GM13977 (cell line): ENCODE results near the gene NADSYN1.
"Not testable (repeated sequence)": the region's sequence is repeated elsewhere in the genome, so short reads cannot be mapped to it uniquely, and the experiment has no call there.

Experiments
- DNase-seq: peaks from one replicate; pipeline ENCODE4 v3.0.0; 2012; ENCODE audit warnings: low spot score
- in situ Hi-C: fragments of 300-500 bp; cut with MboI; formaldehyde crosslinking; loops from one replicate; pipeline ENCODE4 v1.12.0; 2022; ENCODE audit warnings: low sequenced_read_pairs, low pct_unique_long_range_greater_than_20kb, mixed read lengths, inconsistent platforms; ENCODE audit not compliant: unreplicated experiment
- TF ChIP-seq, protein P1 (sequence below): IDR thresholded peaks from 2 replicates; pipeline ENCODE4 v1.5.1; 2012; ENCODE audit warnings: mild to moderate bottlenecking, control low read depth; ENCODE audit not compliant: insufficient read depth; ENCODE audit errors: extremely low read depth, missing control alignments

The NADSYN1 gene

DNA sequence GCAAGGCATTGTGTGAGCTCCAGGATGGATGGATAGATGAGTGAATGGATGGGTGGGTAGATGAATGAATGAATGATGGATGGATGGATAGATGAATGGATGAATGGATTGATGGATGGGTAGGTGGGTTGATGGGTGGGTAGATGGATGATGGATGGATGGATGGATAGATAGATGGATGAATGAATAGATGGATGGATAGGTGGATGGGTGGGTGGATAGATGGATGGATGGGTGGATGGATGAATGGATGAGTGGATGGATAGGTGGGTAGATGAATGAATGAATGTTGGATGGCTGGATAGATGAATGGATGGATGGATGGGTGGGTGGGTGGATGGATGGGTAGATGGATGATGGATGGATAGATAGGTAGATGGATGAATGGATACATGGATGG lies 38.4 kb upstream of the NADSYN1 start:
- no peak for DNase-seq
- in situ Hi-C loops, result loop anchor here (25.0 kb wide), 1 partner anchor 602 kb away; no protein-coding TSS in a partner anchor
- TF ChIP-seq, protein P1, sequence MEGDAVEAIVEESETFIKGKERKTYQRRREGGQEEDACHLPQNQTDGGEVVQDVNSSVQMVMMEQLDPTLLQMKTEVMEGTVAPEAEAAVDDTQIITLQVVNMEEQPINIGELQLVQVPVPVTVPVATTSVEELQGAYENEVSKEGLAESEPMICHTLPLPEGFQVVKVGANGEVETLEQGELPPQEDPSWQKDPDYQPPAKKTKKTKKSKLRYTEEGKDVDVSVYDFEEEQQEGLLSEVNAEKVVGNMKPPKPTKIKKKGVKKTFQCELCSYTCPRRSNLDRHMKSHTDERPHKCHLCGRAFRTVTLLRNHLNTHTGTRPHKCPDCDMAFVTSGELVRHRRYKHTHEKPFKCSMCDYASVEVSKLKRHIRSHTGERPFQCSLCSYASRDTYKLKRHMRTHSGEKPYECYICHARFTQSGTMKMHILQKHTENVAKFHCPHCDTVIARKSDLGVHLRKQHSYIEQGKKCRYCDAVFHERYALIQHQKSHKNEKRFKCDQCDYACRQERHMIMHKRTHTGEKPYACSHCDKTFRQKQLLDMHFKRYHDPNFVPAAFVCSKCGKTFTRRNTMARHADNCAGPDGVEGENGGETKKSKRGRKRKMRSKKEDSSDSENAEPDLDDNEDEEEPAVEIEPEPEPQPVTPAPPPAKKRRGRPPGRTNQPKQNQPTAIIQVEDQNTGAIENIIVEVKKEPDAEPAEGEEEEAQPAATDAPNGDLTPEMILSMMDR, result no peak

DNA sequence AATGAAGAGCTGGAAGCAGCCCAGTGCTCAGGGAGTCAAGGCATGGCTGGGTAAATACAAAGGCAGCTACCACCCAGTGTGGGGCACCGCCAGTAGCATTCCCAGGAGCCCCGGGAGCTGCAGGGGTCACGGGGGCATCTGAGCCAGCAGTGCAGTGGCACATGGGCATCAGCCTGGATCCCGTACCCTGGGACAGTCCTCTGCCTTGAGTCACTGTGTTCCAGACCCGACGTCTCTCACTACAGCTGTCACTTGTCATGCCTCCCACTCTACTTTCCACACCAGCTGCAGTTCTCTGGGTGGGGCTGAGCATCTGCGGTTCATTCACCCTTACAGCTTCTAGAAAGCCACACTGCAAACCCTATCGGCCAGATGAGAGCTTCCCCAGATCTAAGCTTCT lies 34.4 kb upstream of the NADSYN1 start:
- in situ Hi-C loops, result loop anchor here (25.0 kb wide), 1 partner anchor 606 kb away; no protein-coding TSS in a partner anchor
- TF ChIP-seq, protein P1, result no peak
- peak; percentile 45 for DNase-seq

DNA sequence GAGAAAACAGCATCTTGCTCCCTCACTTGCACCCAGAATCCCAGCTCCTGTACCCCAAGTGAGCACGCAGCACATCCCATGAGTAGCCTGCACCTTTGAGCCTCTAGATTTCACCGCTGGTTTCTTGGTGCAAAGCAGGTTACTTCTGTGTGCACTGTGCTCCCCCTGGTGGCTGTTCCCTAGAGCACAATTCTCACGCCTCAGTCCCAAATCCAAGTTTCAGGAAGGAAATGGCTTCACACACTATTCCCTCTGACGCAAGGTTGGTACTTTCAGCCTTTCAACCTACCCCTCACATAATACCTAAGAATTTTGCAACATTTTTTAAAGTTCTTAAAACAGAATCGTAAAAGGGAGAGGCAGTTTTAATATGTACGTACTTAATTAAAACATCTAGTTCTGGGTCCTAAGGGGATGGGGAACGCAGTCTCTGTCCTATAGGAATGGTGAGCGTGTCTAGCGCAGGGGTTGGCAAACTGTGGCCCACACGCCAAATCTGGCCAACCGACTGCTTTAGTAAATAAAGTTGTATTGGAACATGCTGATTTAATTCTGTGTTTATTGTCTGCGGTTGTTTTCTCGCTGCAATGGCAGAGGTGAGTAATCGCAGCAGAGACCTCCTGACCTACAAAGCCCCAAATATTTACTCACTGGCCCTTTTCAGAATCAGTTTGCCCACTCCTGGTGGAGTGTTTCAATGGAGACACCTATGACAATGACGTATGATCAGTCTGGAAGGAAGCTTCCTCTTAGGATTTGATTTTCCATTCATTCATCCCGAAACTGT lies 32.4 kb upstream of the NADSYN1 start:
- in situ Hi-C loops, result loop anchor here (25.0 kb wide), 1 partner anchor 608 kb away; no protein-coding TSS in a partner anchor
- no peak for DNase-seq
- TF ChIP-seq, protein P1, result peak; percentile 74

DNA sequence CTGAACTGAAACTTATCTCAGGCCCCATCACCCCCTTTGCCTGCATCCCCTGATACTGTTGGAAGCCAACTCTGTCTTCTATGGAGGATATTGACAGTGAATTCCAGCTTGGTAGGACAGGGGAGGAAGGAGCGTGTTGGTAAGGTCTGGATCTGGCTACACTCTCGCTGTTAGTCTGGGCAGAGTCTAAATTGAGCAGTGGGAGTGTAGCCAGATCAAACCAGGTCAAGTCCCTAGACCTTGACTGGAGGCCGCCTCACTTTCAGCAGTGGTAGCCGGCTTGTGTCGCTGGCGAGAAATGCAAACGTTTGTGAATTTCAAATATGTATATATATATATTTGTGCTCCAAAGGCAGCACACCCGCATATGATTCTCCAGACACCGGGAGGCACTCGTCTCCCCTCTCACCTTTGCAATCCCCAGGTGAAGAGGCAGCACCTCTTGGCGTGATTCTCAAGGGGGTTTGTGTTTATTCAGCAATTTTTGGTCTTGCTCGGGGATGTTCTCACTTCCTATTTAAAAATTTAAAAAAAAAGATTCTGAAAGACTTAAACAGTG lies 31.5 kb upstream of the NADSYN1 start:
- TF ChIP-seq, protein P1, result no peak
- no peak for DNase-seq
- in situ Hi-C loops, result loop anchor here (25.0 kb wide), 1 partner anchor 609 kb away; no protein-coding TSS in a partner anchor

DNA sequence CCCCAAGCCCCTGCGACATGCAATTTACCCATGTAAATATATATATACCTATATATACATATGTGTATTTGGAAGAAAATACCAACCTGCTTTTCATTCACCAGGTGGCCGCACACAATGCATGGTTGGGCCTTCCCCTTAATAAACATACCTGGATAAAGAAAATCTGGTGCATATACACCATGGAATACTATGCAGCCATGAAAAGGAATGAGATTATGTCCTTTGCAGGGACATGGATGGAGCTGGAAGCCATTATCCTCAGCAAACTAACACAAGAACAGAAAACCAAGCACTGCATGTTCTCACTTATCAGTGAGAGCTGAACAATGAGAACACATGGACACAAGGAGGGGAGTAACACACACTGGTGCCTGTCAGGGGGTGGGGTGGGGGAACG lies 30.7 kb upstream of the NADSYN1 start:
- in situ Hi-C loops, result loop anchor here (25.0 kb wide), 1 partner anchor 610 kb away; no protein-coding TSS in a partner anchor
- not testable (repeated sequence) for DNase-seq

DNA sequence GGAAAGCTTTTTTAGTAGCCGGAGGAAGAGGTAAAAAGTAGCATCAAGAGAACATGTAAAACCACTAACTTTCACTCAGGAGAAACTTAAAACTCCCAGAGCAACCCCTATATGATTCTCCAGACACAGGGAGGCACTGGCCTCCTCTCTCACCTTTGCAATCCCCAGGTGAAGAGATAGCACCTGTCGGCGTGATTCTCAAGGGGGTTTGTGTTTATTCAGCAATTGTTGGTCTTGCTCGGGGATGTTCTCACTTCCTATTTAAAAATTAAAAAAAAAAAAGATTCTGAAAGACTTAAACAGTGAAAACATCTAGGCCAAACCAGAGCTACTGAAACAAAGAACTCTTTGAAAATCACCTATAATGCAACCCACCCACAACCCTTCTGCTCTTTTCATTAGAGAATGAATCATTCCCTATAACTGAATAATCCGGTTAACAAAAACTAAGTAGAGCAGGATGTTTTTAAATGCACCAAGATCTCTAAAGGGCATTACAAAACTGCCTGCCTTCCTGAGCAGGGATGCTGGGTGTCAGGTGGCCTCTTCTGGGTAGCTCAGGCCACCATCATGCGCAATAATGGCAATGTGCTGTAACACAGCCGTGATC lies 29.7 kb upstream of the NADSYN1 start:
- in situ Hi-C loops, result loop anchor here (25.0 kb wide), 1 partner anchor 611 kb away; no protein-coding TSS in a partner anchor
- TF ChIP-seq, protein P1, result no peak
- DNase-seq, result no peak
